Measurements from ENCODE around the gene MYBPH. TPM values are rescaled to one million over a fixed set of nuclear protein-coding genes. Genes with fewer than 3 reads are reported as not detected.

Gene MYBPH
- polyA plus RNA-seq, 1 donor from 2014 or later, result not detected

GRCh38 chr1:203173566-203173965, 2.1 kb downstream of the MYBPH start:
- Histone ChIP-seq H3K4me3 (ENCODE audit: low read length) (no peak overlapping the region), H3K4me2 (ENCODE audit: low read length) (no peak overlapping the region), H3K79me2 (replicated peaks; ENCODE audit: insufficient read depth, low read length) (no peaks in the 10 kb centered on the region), H3K9me3 (ENCODE audit: low read length) (no peaks in the 10 kb centered on the region), H3K27me3 (ENCODE audit: insufficient read depth, low read depth, low read length) (no peaks in the 10 kb centered on the region), H4K20me1 (ENCODE audit: insufficient read depth) (no peaks in the 10 kb centered on the region), H3F3A (ENCODE audit: insufficient read depth, low read length, poor library complexity, severe bottlenecking) (no peaks in the 10 kb centered on the region), H3K9ac (ENCODE audit: low read length) (no peak overlapping the region), H3K9me2 (ENCODE audit: insufficient read depth, low read length) (no peaks in the 10 kb centered on the region), H3K36me3 (ENCODE audit: insufficient read depth, low read length) (no peaks in the 10 kb centered on the region), H3K27ac (ENCODE audit: low read length) (no peak overlapping the region), H2AFZ (ENCODE audit: low read depth, low read length) (no peak overlapping the region)
- TF ChIP-seq MXI1 (conservative IDR thresholded peaks at IDR 0.05; ENCODE audit: poor library complexity, severe bottlenecking), result no peak
- TF ChIP-seq TAF1 (IDR thresholded peaks at IDR 0.05; ENCODE audit: low read depth), result no peak
- TF ChIP-seq REST (IDR thresholded peaks at IDR 0.05; ENCODE audit: borderline replicate concordance), result no peak
- TF ChIP-seq EP300 (conservative IDR thresholded peaks at IDR 0.05; ENCODE audit: poor library complexity, severe bottlenecking), result no peak
- TF ChIP-seq SMC3 (conservative IDR thresholded peaks at IDR 0.05; ENCODE audit: poor library complexity), result no peak
- no peak for TF ChIP-seq EZH2 (IDR thresholded peaks at IDR 0.05; ENCODE audit: borderline replicate concordance, insufficient read depth, low read length, poor library complexity, severe bottlenecking)

- Histone ChIP-seq H3K36me3 (ENCODE audit: insufficient read depth, low read length) (no peaks in the 10 kb centered on the region), H4K20me1 (ENCODE audit: insufficient read depth) (no peaks in the 10 kb centered on the region), H3K4me3 (ENCODE audit: low read length) (no peak overlapping the region), H3K27me3 (ENCODE audit: insufficient read depth, low read depth, low read length) (no peaks in the 10 kb centered on the region), H3K4me2 (ENCODE audit: low read length) (no peak overlapping the region), H3K79me2 (replicated peaks; ENCODE audit: insufficient read depth, low read length) (no peaks in the 10 kb centered on the region), H3K9me2 (ENCODE audit: insufficient read depth, low read length) (no peaks in the 10 kb centered on the region), H3K9ac (ENCODE audit: low read length) (no peak overlapping the region), H3K9me3 (ENCODE audit: low read length) (no peaks in the 10 kb centered on the region), H2AFZ (ENCODE audit: low read depth, low read length) (no peak overlapping the region), H3F3A (ENCODE audit: insufficient read depth, low read length, poor library complexity, severe bottlenecking) (no peaks in the 10 kb centered on the region), H3K27ac (ENCODE audit: low read length) (no peak overlapping the region)
- no peak for TF ChIP-seq MXI1 (conservative IDR thresholded peaks at IDR 0.05; ENCODE audit: poor library complexity, severe bottlenecking)
- no peak for TF ChIP-seq REST (IDR thresholded peaks at IDR 0.05; ENCODE audit: borderline replicate concordance)
- TF ChIP-seq EZH2 (IDR thresholded peaks at IDR 0.05; ENCODE audit: borderline replicate concordance, insufficient read depth, low read length, poor library complexity, severe bottlenecking), result no peak
- no peak for TF ChIP-seq RAD21 (conservative IDR thresholded peaks at IDR 0.05)
These were observed 2.5 kb downstream of the MYBPH start for GRCh38 chr1:203173011-203173555.

Data from neural cell (in vitro differentiated cells).